Thymus (tissue), 11 donors: Measurements from ENCODE around the gene MTA3. TPM values are rescaled to one million over a fixed set of nuclear protein-coding genes. Genes with fewer than 3 reads are reported as not detected.
"Not testable (repeated sequence)": the region's sequence is repeated elsewhere in the genome, so short reads cannot be mapped to it uniquely, and the experiment has no call there.

Experiments used
- DNase-seq, 9 donors: peaks; one replicate each; pipeline ENCODE4 v3.0.0-alpha.2; 2013; ENCODE audit warnings: low spot score in 9 of 9, low read depth in 6 of 9, missing footprints in 1 of 9
- H3K27ac ChIP-seq, 2 donors: one replicate each; pipeline ENCODE4 v1.5.1; 2013; ENCODE audit warnings: control low read depth in 1 of 2, low read depth in 1 of 2, low read length in 1 of 2, mild to moderate bottlenecking in 1 of 2, moderate library complexity in 1 of 2
- H3K27me3 ChIP-seq, 2 donors: one replicate each; pipeline ENCODE4 v1.5.1; 2013; ENCODE audit warnings: low read length in 1 of 2; ENCODE audit not compliant: control insufficient read depth in 2 of 2, insufficient read depth in 1 of 2
- H3K36me3 ChIP-seq, 2 donors: one replicate each; pipeline ENCODE4 v1.5.1; 2013; ENCODE audit warnings: low read length in 1 of 2, mild to moderate bottlenecking in 1 of 2, moderate library complexity in 1 of 2; ENCODE audit not compliant: control insufficient read depth in 2 of 2, insufficient read depth in 2 of 2
- H3K4me1 ChIP-seq, 2 donors: one replicate each; pipeline ENCODE4 v1.5.1; 2013; ENCODE audit warnings: low read length in 2 of 2; ENCODE audit not compliant: control insufficient read depth in 2 of 2, insufficient read depth in 2 of 2
- H3K4me3 ChIP-seq, 2 donors: one replicate each; pipeline ENCODE4 v1.5.1; 2013; ENCODE audit warnings: low read length in 2 of 2, control low read depth in 1 of 2, mild to moderate bottlenecking in 1 of 2
- H3K9me3 ChIP-seq, 2 donors: one replicate each; pipeline ENCODE4 v1.5.1; 2013; ENCODE audit warnings: low read length in 1 of 2, mild to moderate bottlenecking in 1 of 2; ENCODE audit not compliant: control insufficient read depth in 2 of 2, insufficient read depth in 1 of 2
- WGBS: extraction: QIAGEN DNeasy Blood & Tissue Kit; methylation state at CpG from one replicate; pipeline ENCODE4 v1.1.7; 2013; 5-methylcytosine and 5-hydroxymethylcytosine counted together
- polyA plus RNA-seq: library from polyadenylated mRNA; stranded (reverse); fragments of 200-250 nt; gene quantifications from one replicate; pipeline ENCODE4 v1.2.3, GENCODE V29; 2013
- total RNA-seq: library from RNA; stranded (reverse); fragments of 120-200 nt; gene quantifications from one replicate; pipeline ENCODE4 v1.2.4, GENCODE V29; 2013
- donor health status: healthy.

Gene MTA3
- total and polyA plus RNA-seq, 2 donors, result 64.9 to 77.4 TPM

- WGBS, result 96% methylated on average over 10 of the region's 10 CpGs
- Histone ChIP-seq H3K4me3 (peak overlapping the region in 1 of 2 donors; percentile 27), H3K9me3 (no peaks in the 10 kb centered on the region), H3K27me3 (no peaks in the 10 kb centered on the region), H3K4me1 (peaks cover 21 to 55% of the 10 kb centered on the region in 2 donors), H3K36me3 (peaks cover 28 to 65% of the 10 kb centered on the region in 2 donors), H3K27ac (peak overlapping the region in 1 of 2 donors; percentile 18)
- no peak for DNase-seq
Observed at GRCh38 chr2:42572297-42573081, 4.1 kb downstream of the MTA3 start.

- no peak for DNase-seq
- 98% methylated on average over 2 of the region's 2 CpGs for WGBS
- Histone ChIP-seq H3K36me3 (peaks cover 28 to 73% of the 10 kb centered on the region in 2 donors), H3K27me3 (no peaks in the 10 kb centered on the region), H3K9me3 (no peaks in the 10 kb centered on the region), H3K4me1 (peaks cover 15 to 48% of the 10 kb centered on the region in 2 donors), H3K27ac (no peak overlapping the region), H3K4me3 (peak overlapping the region in 1 of 2 donors; percentile 27)
Observed at GRCh38 chr2:42573256-42573655, 4.8 kb downstream of the MTA3 start.

- peaks cover 42 to 90% of the 10 kb centered on the region in 2 donors for H3K36me3 ChIP-seq
- DNase-seq, result peak in 3 of 9 donors; percentile 31 to 62 (median 35)
- no peaks in the 10 kb centered on the region for H3K27me3 ChIP-seq
- peaks cover 19 to 45% of the 10 kb centered on the region in 2 donors for H3K4me1 ChIP-seq
- no peaks in the 10 kb centered on the region for H3K9me3 ChIP-seq
- 72% methylated on average over 3 of the region's 3 CpGs for WGBS
- peak overlapping the region; percentile 4 to 19 for H3K4me3 ChIP-seq
- H3K27ac ChIP-seq, result peak overlapping the region in 1 of 2 donors; percentile 40
Observed at GRCh38 chr2:42575458-42576064, 7.1 kb downstream of the MTA3 start.

GRCh38 chr2:42578621-42579020 lies 10.2 kb downstream of the MTA3 start:
- Histone ChIP-seq H3K4me1 (peaks cover 9 to 25% of the 10 kb centered on the region in 2 donors), H3K4me3 (no peak overlapping the region), H3K9me3 (no peaks in the 10 kb centered on the region), H3K27me3 (no peaks in the 10 kb centered on the region), H3K27ac (no peak overlapping the region), H3K36me3 (peaks cover 56 to 90% of the 10 kb centered on the region in 2 donors)
- WGBS, result 90% methylated on average over 2 of the region's 2 CpGs
- DNase-seq, result no peak

- Histone ChIP-seq H3K4me3 (no peak overlapping the region), H3K36me3 (peaks cover 58 to 90% of the 10 kb centered on the region in 2 donors), H3K4me1 (peaks cover 3 to 4% of the 10 kb centered on the region in 2 donors), H3K27ac (no peak overlapping the region), H3K27me3 (no peaks in the 10 kb centered on the region), H3K9me3 (no peaks in the 10 kb centered on the region)
- DNase-seq, result no peak
- 98% methylated on average over 6 of the region's 6 CpGs for WGBS
Observed at GRCh38 chr2:42581257-42581656, 12.8 kb downstream of the MTA3 start.

GRCh38 chr2:42584628-42585027 lies 16.2 kb downstream of the MTA3 start:
- not testable (repeated sequence) for DNase-seq, H3K27ac ChIP-seq
- whole genome bisulfite sequencing, result over 99% methylated on average over 3 of the region's 3 CpGs

GRCh38 chr2:42585779-42586178 lies 17.3 kb downstream of the MTA3 start:
- WGBS, result 97% methylated on average over 4 of the region's 4 CpGs
- no peak overlapping the region for H3K4me3 ChIP-seq
- H3K27ac ChIP-seq, result no peak overlapping the region
- H3K36me3 ChIP-seq, result peaks cover 48 to 83% of the 10 kb centered on the region in 2 donors
- H3K27me3 ChIP-seq, result no peaks in the 10 kb centered on the region
- H3K9me3 ChIP-seq, result no peaks in the 10 kb centered on the region
- H3K4me1 ChIP-seq, result no peaks in the 10 kb centered on the region
- no peak for DNase-seq

More at GRCh38 chr2:42584628-42585027, 16.2 kb downstream of the MTA3 start:
- H3K36me3 ChIP-seq, result peaks cover 56 to 84% of the 10 kb centered on the region in 2 donors
- H3K27me3 ChIP-seq, H3K4me3 ChIP-seq, H3K4me1 ChIP-seq, H3K9me3 ChIP-seq: not testable (repeated sequence)

GRCh38 chr2:42587526-42588117 lies 19.2 kb downstream of the MTA3 start:
- WGBS, result over 99% methylated on average over 4 of the region's 4 CpGs
- Histone ChIP-seq H3K9me3 (no peaks in the 10 kb centered on the region), H3K36me3 (peaks cover 31 to 81% of the 10 kb centered on the region in 2 donors), H3K4me1 (no peaks in the 10 kb centered on the region), H3K27ac (no peak overlapping the region), H3K27me3 (no peaks in the 10 kb centered on the region), H3K4me3 (no peak overlapping the region)
- DNase-seq, result no peak

GRCh38 chr2:42588121-42588520 lies 19.7 kb downstream of the MTA3 start:
- peaks cover 30 to 78% of the 10 kb centered on the region in 2 donors for H3K36me3 ChIP-seq
- 99% methylated on average over 1 of the region's 1 CpG for WGBS
- H3K4me1 ChIP-seq, result no peaks in the 10 kb centered on the region
- no peak for DNase-seq
- no peaks in the 10 kb centered on the region for H3K27me3 ChIP-seq
- no peaks in the 10 kb centered on the region for H3K9me3 ChIP-seq
- H3K4me3 ChIP-seq, result no peak overlapping the region
- no peak overlapping the region for H3K27ac ChIP-seq
